ENCODE measurements around the gene CHID1. TPM values are rescaled to one million over a fixed set of nuclear protein-coding genes. Genes with fewer than 3 reads are reported as not detected.

Gene CHID1
- total RNA-seq, 4 donors from 2014 or later, result 75.0 to 144 (median 93.8) TPM

GRCh38 chr11:853682-854448 is 56.7 kb downstream of the CHID1 start:
- H3K27ac ChIP-seq, result no peak overlapping the region
- H3K9me3 ChIP-seq, result no peaks in the 10 kb centered on the region
- intact Hi-C loops (cut with DNase I), result no loop called here
- 93 to 96% methylated on average over 8 to 12 of the region's 27 CpGs for WGBS, 2 donors
- H3K36me3 ChIP-seq, result no peaks in the 10 kb centered on the region
- H3K27me3 ChIP-seq, result no peaks in the 10 kb centered on the region
- H3K4me1 ChIP-seq, result peaks cover 14 to 21% of the 10 kb centered on the region in 2 donors
- H3K4me3 ChIP-seq (replicated peaks in 1 of 3), result no peak overlapping the region
- DNase-seq, result no peak
- TF ChIP-seq, protein P1, sequence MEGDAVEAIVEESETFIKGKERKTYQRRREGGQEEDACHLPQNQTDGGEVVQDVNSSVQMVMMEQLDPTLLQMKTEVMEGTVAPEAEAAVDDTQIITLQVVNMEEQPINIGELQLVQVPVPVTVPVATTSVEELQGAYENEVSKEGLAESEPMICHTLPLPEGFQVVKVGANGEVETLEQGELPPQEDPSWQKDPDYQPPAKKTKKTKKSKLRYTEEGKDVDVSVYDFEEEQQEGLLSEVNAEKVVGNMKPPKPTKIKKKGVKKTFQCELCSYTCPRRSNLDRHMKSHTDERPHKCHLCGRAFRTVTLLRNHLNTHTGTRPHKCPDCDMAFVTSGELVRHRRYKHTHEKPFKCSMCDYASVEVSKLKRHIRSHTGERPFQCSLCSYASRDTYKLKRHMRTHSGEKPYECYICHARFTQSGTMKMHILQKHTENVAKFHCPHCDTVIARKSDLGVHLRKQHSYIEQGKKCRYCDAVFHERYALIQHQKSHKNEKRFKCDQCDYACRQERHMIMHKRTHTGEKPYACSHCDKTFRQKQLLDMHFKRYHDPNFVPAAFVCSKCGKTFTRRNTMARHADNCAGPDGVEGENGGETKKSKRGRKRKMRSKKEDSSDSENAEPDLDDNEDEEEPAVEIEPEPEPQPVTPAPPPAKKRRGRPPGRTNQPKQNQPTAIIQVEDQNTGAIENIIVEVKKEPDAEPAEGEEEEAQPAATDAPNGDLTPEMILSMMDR (IDR thresholded peaks at IDR 0.05), result no peak
- TF ChIP-seq POLR2A (IDR thresholded peaks at IDR 0.05), result no peak

DNA sequence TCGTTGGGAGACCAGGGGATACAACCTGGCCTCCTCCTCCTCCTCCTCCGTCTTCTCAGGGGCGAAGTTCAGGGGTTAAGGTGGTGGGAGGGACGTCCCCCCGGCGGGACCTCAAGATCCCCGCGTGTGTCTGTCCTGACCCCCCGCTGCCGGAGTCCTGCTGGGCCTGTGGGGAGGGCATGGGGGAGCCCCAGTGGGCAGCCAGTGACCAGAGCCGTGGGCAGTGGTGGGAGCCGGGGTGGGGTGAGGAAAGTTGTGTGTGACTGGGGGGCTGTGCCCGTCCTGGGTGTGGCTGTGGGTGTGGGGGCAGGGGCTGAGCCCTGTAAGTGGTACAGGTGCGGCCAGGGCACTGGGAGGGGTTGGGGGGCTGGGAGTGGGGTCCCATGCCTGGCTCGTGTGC is 57.8 kb downstream of the CHID1 start:
- peaks cover 24 to 32% of the 10 kb centered on the region in 2 donors for H3K4me1 ChIP-seq
- TF ChIP-seq, protein P1 (IDR thresholded peaks at IDR 0.05), result no peak
- TF ChIP-seq POLR2A (IDR thresholded peaks at IDR 0.05), result no peak
- DNase-seq, result no peak
- no peaks in the 10 kb centered on the region for H3K9me3 ChIP-seq
- no peaks in the 10 kb centered on the region for H3K27me3 ChIP-seq
- intact Hi-C loops (cut with DNase I), result no loop called here
- WGBS, 2 donors, result 85 to 92% methylated on average over 13 to 15 of the region's 15 CpGs
- no peak overlapping the region for H3K27ac ChIP-seq
- no peaks in the 10 kb centered on the region for H3K36me3 ChIP-seq
- H3K4me3 ChIP-seq (replicated peaks in 1 of 3), result no peak overlapping the region

DNA sequence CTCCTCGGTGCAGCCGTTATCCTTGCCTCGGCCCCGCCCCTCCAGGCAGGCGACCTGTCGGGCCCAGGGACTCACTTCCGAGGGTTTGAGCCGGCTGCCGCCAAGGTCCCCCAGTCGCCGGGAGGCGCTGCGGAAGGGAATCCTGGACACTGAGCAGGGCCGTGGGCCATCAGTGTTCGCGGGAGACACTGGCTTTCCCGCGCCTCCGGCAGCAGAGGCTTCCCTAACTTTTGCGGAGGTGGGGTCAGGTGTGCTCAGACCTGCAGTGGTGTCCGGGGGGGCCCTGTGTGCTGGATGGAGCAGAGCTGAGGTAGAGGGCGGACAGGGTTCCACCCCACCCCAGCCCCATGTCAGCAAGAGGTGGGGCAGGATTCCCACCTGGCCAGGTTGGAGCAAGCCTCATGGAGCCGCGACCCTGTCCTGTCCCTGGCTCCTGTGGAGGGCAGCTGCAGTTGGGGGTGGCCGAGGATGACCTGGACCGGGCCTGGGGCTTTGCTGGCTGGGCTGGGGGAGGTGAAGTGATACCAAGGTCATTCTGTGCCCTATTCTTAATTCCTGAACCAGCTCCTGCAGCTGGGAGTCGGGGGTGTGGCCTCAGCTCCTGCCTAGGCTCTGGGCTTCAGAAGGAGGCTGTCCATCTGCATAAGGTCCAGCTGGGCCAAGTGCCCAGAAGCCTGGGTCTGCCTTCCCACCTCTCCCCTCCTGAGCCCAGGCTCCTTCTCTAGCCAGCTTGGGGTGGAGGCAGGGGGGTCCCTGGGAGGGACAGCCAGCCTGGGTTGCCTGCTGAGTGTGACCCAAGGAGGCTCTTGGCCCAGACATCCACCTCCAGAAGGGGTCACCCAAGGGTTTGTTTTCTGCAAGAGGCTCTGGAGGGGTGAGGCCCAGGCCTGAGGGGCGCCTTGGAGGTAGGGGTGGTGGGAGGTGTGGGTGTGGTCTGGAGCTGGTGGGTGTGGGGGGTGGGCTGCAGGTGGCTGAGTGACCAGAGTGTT is 59.5 kb downstream of the CHID1 start:
- H3K4me1 ChIP-seq, result peaks cover 26 to 41% of the 10 kb centered on the region in 2 donors
- WGBS, 2 donors, result 76 to 83% methylated on average over 10 to 20 of the region's 28 CpGs
- H3K9me3 ChIP-seq, result no peaks in the 10 kb centered on the region
- no peak overlapping the region for H3K4me3 ChIP-seq (replicated peaks in 1 of 3)
- intact Hi-C loops (cut with DNase I), result no loop called here
- DNase-seq, result no peak
- no peaks in the 10 kb centered on the region for H3K27me3 ChIP-seq
- no peaks in the 10 kb centered on the region for H3K36me3 ChIP-seq
- no peak overlapping the region for H3K27ac ChIP-seq
- TF ChIP-seq POLR2A (IDR thresholded peaks at IDR 0.05), result no peak
- TF ChIP-seq, protein P1 (IDR thresholded peaks at IDR 0.05), result no peak

DNA sequence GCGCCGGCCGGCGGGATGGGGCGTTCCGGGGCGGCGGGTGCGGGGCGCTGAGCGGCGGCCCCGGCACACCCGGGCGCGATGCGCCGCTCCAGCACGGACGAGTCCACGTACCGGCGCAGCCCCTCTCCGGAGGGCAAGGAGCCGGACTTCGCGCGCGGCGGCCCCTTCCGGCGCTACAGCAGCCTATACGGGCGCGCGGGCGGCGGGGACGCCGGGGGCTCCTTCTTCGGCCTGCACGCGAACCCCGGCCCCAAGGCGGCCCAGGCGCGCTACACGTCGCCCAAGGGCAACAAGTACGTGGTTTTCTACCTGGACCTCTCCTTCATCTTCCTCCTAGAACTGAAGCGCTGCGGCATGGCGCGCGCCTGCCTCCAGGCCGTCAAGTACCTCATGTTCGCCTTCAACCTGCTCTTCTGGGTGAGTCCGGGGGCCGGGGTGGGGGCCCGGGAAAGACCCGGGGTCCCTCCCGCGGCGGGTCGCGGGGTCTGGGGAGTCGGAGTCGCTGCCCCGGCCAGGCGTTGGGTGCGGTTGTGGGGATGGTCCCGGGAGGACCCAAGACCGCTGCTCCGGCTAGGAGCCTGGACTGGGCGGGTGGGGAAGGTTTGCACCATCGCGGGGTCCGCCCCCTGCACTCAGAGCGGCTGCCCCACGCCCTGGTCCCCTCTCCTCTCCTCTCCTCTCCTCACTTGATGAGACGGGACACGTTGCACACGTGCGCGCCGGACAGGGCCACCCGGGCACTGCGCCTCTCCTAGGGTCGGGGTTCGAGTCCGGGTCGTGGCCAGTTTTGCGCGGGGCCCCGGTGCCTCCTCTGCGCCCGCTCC is 60.4 kb downstream of the CHID1 start:
- peaks cover 35 to 50% of the 10 kb centered on the region in 2 donors for H3K4me1 ChIP-seq
- peak overlapping the region in 1 of 3 donors; percentile 17 for H3K4me3 ChIP-seq (replicated peaks in 1 of 3)
- 32% methylated on average over 22 of the region's 97 CpGs; no CpG with 5 or more reads in 1 of the 2 donors for WGBS, 2 donors
- TF ChIP-seq POLR2A (IDR thresholded peaks at IDR 0.05), result no peak
- TF ChIP-seq, protein P1 (IDR thresholded peaks at IDR 0.05), result no peak
- H3K27ac ChIP-seq, result no peak overlapping the region
- H3K27me3 ChIP-seq, result no peaks in the 10 kb centered on the region
- DNase-seq, result peak in 1 of 2 donors; percentile 31
- intact Hi-C loops (cut with DNase I), result loop anchor here (5.0 kb wide), 1 partner anchor 202 kb away; no protein-coding TSS in a partner anchor
- no peaks in the 10 kb centered on the region for H3K9me3 ChIP-seq
- H3K36me3 ChIP-seq, result no peaks in the 10 kb centered on the region
